HG02885 (cell line): ENCODE data around the gene IFI16.
"Not testable (repeated sequence)": the region's sequence is repeated elsewhere in the genome, so short reads cannot be mapped to it uniquely, and the experiment has no call there.

Source experiments
- ATAC-seq: cut with Tn5 transposase; IDR thresholded peaks from one replicate; pipeline ENCODE4 v1.9.1; 2021; ENCODE audit warnings: mild to moderate bottlenecking; ENCODE audit not compliant: unreplicated experiment, poor library complexity

The IFI16 gene

GRCh38 chr1:159090286-159091179 lies 80.8 kb downstream of the IFI16 start:
- no peak for ATAC-seq

- no peak for ATAC-seq
Observed at GRCh38 chr1:159091180-159091560, 81.5 kb downstream of the IFI16 start.

- ATAC-seq = no peak
Observed at GRCh38 chr1:159091607-159092031, 81.9 kb downstream of the IFI16 start.

GRCh38 chr1:159092036-159092760 lies 82.5 kb downstream of the IFI16 start:
- no peak for ATAC-seq

GRCh38 chr1:159098596-159098995 lies 88.9 kb downstream of the IFI16 start:
- ATAC-seq = no peak

GRCh38 chr1:159100589-159100988 lies 90.9 kb downstream of the IFI16 start:
- ATAC-seq = no peak

GRCh38 chr1:159103021-159103420 lies 93.3 kb downstream of the IFI16 start:
- not testable (repeated sequence) for ATAC-seq
